A673 (cell line): ENCODE data around the gene SYK. TPM values are rescaled to one million over a fixed set of nuclear protein-coding genes. Genes with fewer than 3 reads are reported as not detected.

Experiments
- BruUV-seq: library from RNA; stranded (reverse); fragments of 400-500 nt; replicated peaks from 2 replicates; lab custom pipeline; 2021; lab: Mats Ljungman, UMichigan
- CTCF ChIA-PET: fragments of 300-600 bp; sonication (Branson Sonifier 250); formaldehyde crosslinking; loops from one replicate; lab custom pipeline; 2022; ENCODE audit warnings: antibody characterized with exemption; lab: Charles Lee
- POLR2A ChIA-PET: fragments of 300-600 bp; sonication (Branson Sonifier 250); formaldehyde crosslinking; loops from one replicate; lab custom pipeline; 2022; ENCODE audit warnings: antibody characterized with exemption; ENCODE audit not compliant: low non-redundant PET; lab: Charles Lee
- DNase-seq: peaks from one replicate; pipeline ENCODE4 v3.0.0-alpha.2; 2015; ENCODE audit warnings: low spot score
- H3K27ac ChIP-seq: fragments of 200-600 bp; sonication (generic); 2 replicates; pipeline ENCODE4 v1.5.1; 2016; ENCODE audit warnings: mixed run types, low read depth, mild to moderate bottlenecking, mixed read lengths, antibody characterized with exemption, low read length; ENCODE audit not compliant: poor library complexity, severe bottlenecking
- H3K27me3 ChIP-seq: fragments of 200-600 bp; sonication (generic); replicated peaks from 2 replicates; pipeline ENCODE4 v1.6.1; 2017; ENCODE audit warnings: mixed run types, low read depth, mild to moderate bottlenecking, mixed read lengths, antibody characterized with exemption, low read length; ENCODE audit not compliant: insufficient read depth, poor library complexity
- H3K36me3 ChIP-seq: fragments of 200-600 bp; sonication (generic); 2 replicates; pipeline ENCODE4 v1.6.1; 2016; ENCODE audit warnings: mixed run types, mild to moderate bottlenecking, mixed read lengths, antibody characterized with exemption, low read length; ENCODE audit not compliant: insufficient read depth, poor library complexity, severe bottlenecking
- H3K4me1 ChIP-seq: fragments of 200-600 bp; sonication (generic); 2 replicates; pipeline ENCODE4 v1.6.1; 2017; ENCODE audit warnings: mixed run types, mild to moderate bottlenecking, mixed read lengths, antibody characterized with exemption, low read length; ENCODE audit not compliant: insufficient read depth, poor library complexity, severe bottlenecking
- H3K4me3 ChIP-seq: fragments of 200-600 bp; sonication (generic); 2 replicates; pipeline ENCODE4 v1.5.1; 2016; ENCODE audit warnings: low read depth, mixed run types, mild to moderate bottlenecking, mixed read lengths, low read length; ENCODE audit not compliant: poor library complexity, severe bottlenecking
- H3K9me3 ChIP-seq: fragments of 200-600 bp; sonication (generic); 2 replicates; pipeline ENCODE4 v1.6.1; 2016; ENCODE audit warnings: mixed run types, low read depth, mild to moderate bottlenecking, mixed read lengths, antibody characterized with exemption, low read length; ENCODE audit not compliant: poor library complexity, severe bottlenecking
- EZH2 ChIP-seq: fragments of 200-600 bp; sonication (generic); IDR thresholded peaks from 2 replicates; pipeline ENCODE4 v1.6.1; 2017; ENCODE audit warnings: borderline replicate concordance, low read depth, mild to moderate bottlenecking, mixed read lengths, antibody characterized with exemption, low read length; ENCODE audit not compliant: poor library complexity, severe bottlenecking
- intact Hi-C: fragments of 100-400 bp; cut with micrococcal nuclease; formaldehyde crosslinking; loops from one replicate; pipeline ENCODE4 v1.10.0; 2022; ENCODE audit not compliant: unreplicated experiment
- total RNA-seq: library from RNA; stranded (reverse); gene quantifications from 2 replicates; pipeline ENCODE4 v1.2.3, GENCODE V29; 2021
- TF ChIP-seq, protein P1 (sequence below): fragments of 300-800, 200-600 bp; sonication (generic); conservative IDR thresholded peaks from 2 replicates; pipeline ENCODE4 v1.5.1; 2017; ENCODE audit warnings: low read depth, mild to moderate bottlenecking, antibody characterized with exemption, low read length, moderate library complexity, mixed read lengths

The SYK gene
- total RNA-seq, 1 experiment from 2014 or later, result 14.9 TPM

DNA sequence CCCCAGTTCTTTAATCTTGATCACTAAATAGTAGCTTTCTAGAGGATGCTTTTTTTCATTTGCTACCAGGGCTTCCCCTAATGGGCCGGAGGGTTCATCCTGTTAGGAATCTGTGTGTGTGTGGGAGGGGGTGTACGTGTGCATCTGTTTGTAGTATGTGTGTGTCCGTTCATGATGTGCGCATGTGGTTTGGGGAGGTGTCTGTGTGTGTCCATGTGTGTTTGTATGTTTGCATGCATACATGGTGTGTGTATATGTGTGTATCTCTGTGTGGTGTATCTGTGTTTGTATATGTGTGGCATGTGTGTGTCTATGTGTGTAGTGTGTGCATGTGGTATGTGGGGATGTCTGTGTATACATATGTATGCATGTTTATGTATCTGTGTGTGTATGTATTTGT lies 106.2 kb downstream of the SYK start:
- Histone ChIP-seq H3K4me1 (no peaks in the 10 kb centered on the region), H3K27me3 (no peaks in the 10 kb centered on the region), H3K27ac (no peak overlapping the region), H3K9me3 (no peaks in the 10 kb centered on the region), H3K36me3 (no peaks in the 10 kb centered on the region), H3K4me3 (no peak overlapping the region)
- no peak for TF ChIP-seq EZH2
- TF ChIP-seq, protein P1, sequence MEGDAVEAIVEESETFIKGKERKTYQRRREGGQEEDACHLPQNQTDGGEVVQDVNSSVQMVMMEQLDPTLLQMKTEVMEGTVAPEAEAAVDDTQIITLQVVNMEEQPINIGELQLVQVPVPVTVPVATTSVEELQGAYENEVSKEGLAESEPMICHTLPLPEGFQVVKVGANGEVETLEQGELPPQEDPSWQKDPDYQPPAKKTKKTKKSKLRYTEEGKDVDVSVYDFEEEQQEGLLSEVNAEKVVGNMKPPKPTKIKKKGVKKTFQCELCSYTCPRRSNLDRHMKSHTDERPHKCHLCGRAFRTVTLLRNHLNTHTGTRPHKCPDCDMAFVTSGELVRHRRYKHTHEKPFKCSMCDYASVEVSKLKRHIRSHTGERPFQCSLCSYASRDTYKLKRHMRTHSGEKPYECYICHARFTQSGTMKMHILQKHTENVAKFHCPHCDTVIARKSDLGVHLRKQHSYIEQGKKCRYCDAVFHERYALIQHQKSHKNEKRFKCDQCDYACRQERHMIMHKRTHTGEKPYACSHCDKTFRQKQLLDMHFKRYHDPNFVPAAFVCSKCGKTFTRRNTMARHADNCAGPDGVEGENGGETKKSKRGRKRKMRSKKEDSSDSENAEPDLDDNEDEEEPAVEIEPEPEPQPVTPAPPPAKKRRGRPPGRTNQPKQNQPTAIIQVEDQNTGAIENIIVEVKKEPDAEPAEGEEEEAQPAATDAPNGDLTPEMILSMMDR, result no peak
- DNase-seq, result no peak
- CTCF ChIA-PET, result no interaction called here
- BruUV-seq, result no TSS peak
- POLR2A ChIA-PET, result no interaction called here
- intact Hi-C loops, result no loop called here

DNA sequence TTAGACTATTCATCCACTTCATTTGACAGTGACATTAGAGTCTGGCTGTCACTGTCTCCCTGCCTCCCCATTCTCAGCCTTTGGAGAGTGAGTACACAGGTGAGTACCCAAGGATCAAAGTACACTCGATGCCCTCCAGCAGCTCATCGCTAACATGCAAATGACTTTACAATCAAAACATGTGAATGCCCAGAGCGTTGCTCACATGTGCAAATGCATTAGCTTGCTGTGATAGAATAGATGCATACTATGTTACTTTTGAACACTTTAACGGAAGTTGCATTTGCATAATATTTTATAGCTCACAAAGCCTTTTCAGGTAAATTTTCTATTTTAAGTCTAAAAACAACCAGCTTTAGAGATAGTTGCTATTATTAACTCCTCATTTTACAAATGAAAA lies 107.6 kb downstream of the SYK start:
- TF ChIP-seq EZH2, result no peak
- TF ChIP-seq, protein P1, result no peak
- no peak overlapping the region for H3K4me3 ChIP-seq
- H3K36me3 ChIP-seq, result no peaks in the 10 kb centered on the region
- no peaks in the 10 kb centered on the region for H3K9me3 ChIP-seq
- no peak for DNase-seq
- H3K27ac ChIP-seq, result no peak overlapping the region
- BruUV-seq, result no TSS peak
- no peaks in the 10 kb centered on the region for H3K4me1 ChIP-seq
- intact Hi-C loops, result no loop called here
- ChIA-PET CTCF (no interaction called here), POLR2A (no interaction called here)
- no peaks in the 10 kb centered on the region for H3K27me3 ChIP-seq

DNA sequence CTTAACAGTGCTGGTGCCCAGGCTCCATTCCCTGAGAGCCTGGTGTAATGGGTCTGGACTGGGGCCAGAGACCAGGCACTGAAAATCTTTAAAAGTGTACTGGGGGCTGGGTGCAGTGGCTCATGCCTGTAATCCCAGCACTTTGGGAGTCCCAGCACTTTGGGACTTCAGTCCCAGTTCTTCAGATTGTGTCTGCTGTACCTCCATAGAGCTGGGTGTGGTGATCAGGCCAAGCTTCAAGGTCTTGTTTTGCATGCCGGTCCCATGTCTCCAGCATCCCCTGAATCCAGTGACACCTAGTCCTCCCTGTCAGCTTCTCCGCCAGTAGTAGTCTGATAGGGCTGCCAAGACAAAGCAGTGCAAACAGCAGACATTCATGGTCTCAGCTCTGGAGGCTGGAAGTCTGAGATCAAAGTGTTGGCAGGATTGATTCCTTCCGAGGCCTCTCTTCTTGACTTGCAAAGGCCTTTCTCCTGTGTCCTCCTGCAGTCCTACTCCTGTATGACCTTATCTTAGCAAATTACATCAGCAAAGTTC lies 108.2 kb downstream of the SYK start:
- DNase-seq, result no peak
- Histone ChIP-seq H3K9me3 (no peaks in the 10 kb centered on the region), H3K4me3 (no peak overlapping the region), H3K4me1 (no peaks in the 10 kb centered on the region), H3K36me3 (no peaks in the 10 kb centered on the region), H3K27me3 (no peaks in the 10 kb centered on the region), H3K27ac (no peak overlapping the region)
- TF ChIP-seq, protein P1, result no peak
- no peak for TF ChIP-seq EZH2
- ChIA-PET CTCF (no interaction called here), POLR2A (no interaction called here)
- BruUV-seq, result no TSS peak
- intact Hi-C loops, result no loop called here
